ENCODE results near the gene CYP11A1.

Gene CYP11A1

DNA sequence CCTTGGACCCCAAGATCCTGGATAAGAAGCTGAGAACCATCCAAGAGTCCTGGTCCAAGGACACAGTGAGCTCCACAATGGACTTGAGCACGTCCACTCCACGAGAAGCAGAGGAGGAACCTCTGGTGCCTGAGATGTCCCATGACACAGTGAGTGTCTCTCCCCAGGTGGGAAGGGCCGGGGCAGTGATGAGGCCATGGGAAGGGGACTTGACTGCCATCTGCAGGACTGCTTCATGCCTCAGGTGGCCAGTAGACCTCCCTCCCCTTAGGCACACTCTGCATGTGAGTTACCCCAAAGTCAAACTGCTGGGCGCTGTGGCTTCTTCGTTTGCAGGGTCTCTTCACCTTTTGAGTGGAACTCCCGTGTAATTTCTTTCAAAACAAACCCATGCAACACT, 71.6 kb downstream of the CYP11A1 start:
- no peak for DNase-seq

DNA sequence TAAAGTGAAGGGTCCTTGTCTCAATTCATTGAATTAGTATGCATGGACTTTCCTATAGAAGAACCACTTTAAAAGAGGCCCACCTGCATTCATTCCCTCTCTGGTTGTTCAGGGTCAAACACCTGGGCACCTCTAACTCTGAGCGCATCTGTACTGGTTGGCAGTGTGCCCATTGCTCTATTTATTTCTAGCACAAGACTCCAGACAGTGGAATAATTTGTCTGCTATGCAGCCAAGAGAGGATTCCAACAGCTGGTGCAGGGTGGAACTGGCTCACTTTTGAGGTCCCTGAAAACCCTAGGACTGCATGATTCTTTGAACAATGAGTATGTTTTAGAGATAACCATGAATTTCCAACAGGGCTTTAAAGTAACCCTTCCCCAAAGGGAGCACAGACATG, 73.4 kb downstream of the CYP11A1 start:
- no peak for DNase-seq

DNA sequence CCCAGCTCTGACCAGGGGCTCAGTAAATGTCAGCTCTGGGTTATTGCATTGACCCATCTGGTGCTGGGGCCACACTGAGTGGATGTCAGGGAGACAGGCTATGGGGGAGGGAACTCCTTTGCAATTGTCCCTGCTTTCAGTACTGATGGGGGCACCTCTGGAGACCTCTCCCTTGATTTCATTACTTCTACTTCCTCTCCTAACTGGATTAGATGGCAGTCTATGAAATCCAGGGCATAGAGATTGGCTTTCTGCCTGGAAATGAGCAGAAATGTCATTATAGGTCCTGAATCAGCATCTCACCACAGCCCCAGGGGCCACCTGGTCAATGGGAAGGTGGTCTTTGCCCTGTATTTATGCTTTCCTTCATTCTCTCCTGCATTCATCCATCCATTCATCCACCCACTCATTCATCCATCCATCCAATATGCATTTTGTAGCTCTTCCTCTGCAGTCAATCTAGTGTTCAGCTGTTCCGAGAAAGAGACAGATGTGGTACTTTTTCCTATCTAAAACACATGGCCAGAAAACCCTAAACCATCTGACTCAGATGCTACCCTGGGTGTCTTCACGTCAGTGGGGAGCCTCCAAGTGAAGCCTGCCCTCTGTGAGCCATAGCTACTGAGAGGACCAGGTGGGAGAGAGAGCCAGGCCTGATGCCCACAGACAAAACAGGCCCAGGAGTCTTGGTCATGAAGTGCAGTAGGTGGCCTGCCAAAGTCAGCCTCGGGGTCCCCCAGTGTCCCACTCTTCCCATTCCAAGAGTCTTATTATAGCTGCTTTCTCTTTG, 74.2 kb downstream of the CYP11A1 start:
- DNase-seq: no peak

DNA sequence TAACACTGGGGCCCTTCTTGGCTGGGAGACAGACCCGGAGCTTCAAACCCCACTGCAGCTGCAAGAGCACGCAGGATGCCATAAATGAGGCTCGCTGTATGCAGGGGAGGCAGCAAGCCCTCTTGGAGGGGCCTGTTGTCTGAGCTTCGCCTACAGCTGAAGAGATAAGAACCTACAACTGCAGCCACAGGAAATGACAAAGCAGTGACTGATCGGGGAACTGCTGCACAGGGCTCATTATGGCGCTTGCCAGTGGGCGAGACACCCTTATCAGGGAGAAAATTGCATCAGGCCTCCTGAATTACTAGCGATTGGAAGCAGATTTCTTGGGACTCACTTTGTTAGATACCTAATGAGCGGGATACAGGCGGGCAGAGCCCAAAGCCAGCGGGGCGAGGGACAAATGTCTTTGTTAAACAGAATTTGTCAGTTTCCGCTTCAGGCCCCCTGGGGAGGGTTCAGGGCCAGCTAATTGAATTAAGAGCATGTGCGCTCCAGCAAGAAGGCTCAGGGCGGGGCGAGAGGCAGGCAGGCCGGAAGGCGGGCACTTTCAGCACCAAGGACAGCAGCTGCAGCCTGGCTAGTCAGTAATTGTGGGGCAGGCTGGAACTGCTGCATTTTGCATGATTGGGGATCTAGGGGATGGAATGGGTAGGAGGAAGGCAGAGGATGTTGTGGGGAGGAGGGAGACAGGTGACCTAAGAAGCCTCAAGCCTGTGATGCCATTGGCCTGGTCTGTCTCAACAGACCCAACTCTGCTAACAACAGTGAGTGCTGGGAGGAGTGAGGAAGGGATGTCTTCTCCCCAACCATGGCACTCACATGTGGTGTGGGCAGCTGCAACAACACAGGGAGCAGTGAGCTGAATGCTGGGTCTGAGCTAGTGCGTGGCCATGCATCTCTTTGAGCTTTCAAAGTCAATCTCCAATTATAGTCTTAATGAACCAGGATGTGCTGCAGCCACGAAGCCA, 76.1 kb downstream of the CYP11A1 start:
- DNase-seq: peak; percentile 72

DNA sequence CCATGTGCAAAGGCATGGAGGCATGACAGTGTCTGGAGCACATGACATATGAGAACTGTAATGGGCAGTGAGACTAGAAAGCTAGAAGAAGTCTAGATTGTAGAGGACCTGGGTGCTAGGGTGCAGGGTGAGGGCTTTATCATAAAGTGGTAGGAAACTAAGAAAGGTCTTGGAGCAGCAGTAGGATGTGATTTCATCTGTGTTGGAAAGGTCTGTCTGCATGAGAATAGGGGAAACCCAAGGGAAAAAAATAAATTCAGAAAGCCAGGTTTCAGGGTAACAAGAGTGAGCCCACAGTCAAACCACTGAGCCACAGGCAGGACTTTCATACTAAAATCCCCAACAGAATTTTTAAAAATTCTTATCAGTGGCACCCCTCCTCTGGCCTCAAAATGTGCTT, 76.8 kb downstream of the CYP11A1 start:
- DNase-seq: no peak

DNA sequence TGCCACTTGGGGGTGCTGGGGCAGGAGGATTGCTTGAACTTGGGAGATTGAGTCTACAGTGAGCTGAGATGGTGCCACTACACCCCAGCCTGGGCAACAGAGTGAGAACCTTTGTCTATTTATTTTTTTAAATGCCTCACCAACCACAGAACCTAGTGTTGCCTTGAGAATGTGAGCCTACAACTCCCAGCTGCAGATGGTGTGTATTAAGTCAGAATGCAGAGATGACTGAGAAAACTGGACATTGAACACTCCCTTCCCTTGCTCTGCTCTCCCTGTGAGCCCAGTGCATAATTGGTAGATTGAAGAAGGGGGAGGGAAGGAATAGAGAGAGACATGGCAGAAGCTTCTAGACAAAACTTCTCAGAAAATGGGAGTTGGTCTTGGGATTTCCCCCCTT, 77.8 kb downstream of the CYP11A1 start:
- no peak for DNase-seq

Data from fibroblast of skin of back (primary cell).